GM21423 (cell line): ENCODE data around the gene PSENEN.
"Not testable (repeated sequence)": the region's sequence is repeated elsewhere in the genome, so short reads cannot be mapped to it uniquely, and the experiment has no call there.

ENCODE experiments used
- ATAC-seq: cut with Tn5 transposase; IDR thresholded peaks from one replicate; pipeline ENCODE4 v1.9.1; 2021; ENCODE audit warnings: mild to moderate bottlenecking, moderate library complexity; ENCODE audit not compliant: unreplicated experiment

PSENEN gene

GRCh38 chr19:35787227-35787799 is 41.9 kb downstream of the PSENEN start:
- ATAC-seq = no peak

GRCh38 chr19:35788205-35788960 is 42.9 kb downstream of the PSENEN start:
- ATAC-seq = no peak

GRCh38 chr19:35789195-35789977 is 43.9 kb downstream of the PSENEN start:
- ATAC-seq = no peak

GRCh38 chr19:35789978-35790944 is 44.8 kb downstream of the PSENEN start:
- ATAC-seq = no peak

GRCh38 chr19:35790981-35791813 is 45.7 kb downstream of the PSENEN start:
- no peak for ATAC-seq

GRCh38 chr19:35791814-35792279 is 46.4 kb downstream of the PSENEN start:
- ATAC-seq = no peak

GRCh38 chr19:35792312-35792711 is 46.9 kb downstream of the PSENEN start:
- no peak for ATAC-seq

- no peak for ATAC-seq
These were observed 47.4 kb downstream of the PSENEN start for GRCh38 chr19:35792888-35793287.

- no peak for ATAC-seq
These were observed 48.1 kb downstream of the PSENEN start for GRCh38 chr19:35793381-35794165.

- ATAC-seq = not testable (repeated sequence)
These were observed 50.1 kb downstream of the PSENEN start for GRCh38 chr19:35795564-35795963.
